Muscle of leg (tissue), 11 donors: ENCODE measurements around the gene IL22. TPM values are rescaled to one million over a fixed set of nuclear protein-coding genes. Genes with fewer than 3 reads are reported as not detected.

Experiments
- DNase-seq: peaks from one replicate; pipeline ENCODE4 v3.0.0; 2013
- H3K27ac ChIP-seq: one replicate; pipeline ENCODE4 v1.5.1; 2013; ENCODE audit warnings: mild to moderate bottlenecking, low read length, control low read depth
- H3K27me3 ChIP-seq: one replicate; pipeline ENCODE4 v1.6.1; 2013; ENCODE audit warnings: low read length; ENCODE audit not compliant: control insufficient read depth, insufficient read depth
- H3K36me3 ChIP-seq: one replicate; pipeline ENCODE4 v1.6.1; 2013; ENCODE audit warnings: low read length; ENCODE audit not compliant: control insufficient read depth, insufficient read depth
- H3K4me1 ChIP-seq: one replicate; pipeline ENCODE4 v1.6.1; 2013; ENCODE audit warnings: low read length; ENCODE audit not compliant: control insufficient read depth, insufficient read depth
- H3K4me3 ChIP-seq: one replicate; pipeline ENCODE4 v1.5.1; 2013; ENCODE audit warnings: low read length, control low read depth
- H3K9me3 ChIP-seq: replicated peaks from 2 replicates; pipeline ENCODE4 v1.6.1; 2013; ENCODE audit warnings: low read depth, low read length; ENCODE audit not compliant: control insufficient read depth
- WGBS: methylation state at CpG from one replicate; pipeline ENCODE4 v1.1.5; 2013; ENCODE audit warnings: missing lambda C conversion rate; ENCODE audit not compliant: insufficient coverage; 5-methylcytosine and 5-hydroxymethylcytosine counted together
- polyA plus RNA-seq, 8 donors: library from polyadenylated mRNA; unstranded; fragments of 120-200 nt; gene quantifications; one replicate each; pipeline versions ENCODE4 v1.2.1 to v1.2.3, GENCODE V29; 2013; ENCODE audit warnings: inconsistent platforms in 1 of 8, low replicate concordance in 1 of 8; ENCODE audit not compliant: insufficient read length in 8 of 8, insufficient read depth in 1 of 8
- total RNA-seq: library from RNA; stranded (reverse); fragments of 120-200 nt; gene quantifications from one replicate; pipeline ENCODE4 v1.2.4, GENCODE V29; 2013

The IL22 gene
- total and polyA plus RNA-seq, 9 donors = not detected

GRCh38 chr12:68264857-68265256 lies 11.5 kb upstream of the IL22 start:
- no CpG with 5 or more reads among the region's 2 CpGs for WGBS
- H3K27me3 ChIP-seq = no peaks in the 10 kb centered on the region
- H3K4me3 ChIP-seq = no peak overlapping the region
- DNase-seq = no peak
- no peaks in the 10 kb centered on the region for H3K36me3 ChIP-seq
- H3K4me1 ChIP-seq = no peaks in the 10 kb centered on the region
- H3K9me3 ChIP-seq = no peaks in the 10 kb centered on the region
- H3K27ac ChIP-seq = no peak overlapping the region

GRCh38 chr12:68264158-68264855 lies 10.9 kb upstream of the IL22 start:
- 100% methylated on average over 1 of the region's 7 CpGs for whole genome bisulfite sequencing
- no peaks in the 10 kb centered on the region for H3K9me3 ChIP-seq
- DNase-seq = no peak
- no peaks in the 10 kb centered on the region for H3K4me1 ChIP-seq
- no peak overlapping the region for H3K4me3 ChIP-seq
- H3K27ac ChIP-seq = no peak overlapping the region
- no peaks in the 10 kb centered on the region for H3K27me3 ChIP-seq
- no peaks in the 10 kb centered on the region for H3K36me3 ChIP-seq

DNA sequence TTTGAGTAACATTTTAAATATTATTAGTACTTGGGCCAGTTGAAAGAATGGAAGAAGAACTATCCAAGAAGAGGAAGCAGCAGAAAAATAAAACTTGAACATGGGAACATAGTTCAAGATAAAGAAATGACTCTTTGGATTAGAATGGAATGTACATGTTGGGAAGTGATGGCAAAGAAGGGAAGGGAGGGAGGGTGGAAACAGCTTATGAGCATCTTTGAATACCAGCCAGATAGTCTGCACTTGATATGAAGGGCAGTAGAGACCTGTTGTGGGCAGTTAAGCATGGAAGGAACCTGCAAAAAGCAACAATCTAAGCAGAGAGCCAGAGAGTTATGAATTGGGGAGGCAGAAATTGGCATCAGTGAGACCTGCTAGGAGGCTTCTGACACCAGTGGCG lies 10.0 kb upstream of the IL22 start:
- H3K27ac ChIP-seq = no peak overlapping the region
- WGBS = no CpG with 5 or more reads among the region's 1 CpG
- no peaks in the 10 kb centered on the region for H3K9me3 ChIP-seq
- no peaks in the 10 kb centered on the region for H3K4me1 ChIP-seq
- no peak overlapping the region for H3K4me3 ChIP-seq
- H3K27me3 ChIP-seq = no peaks in the 10 kb centered on the region
- no peak for DNase-seq
- no peaks in the 10 kb centered on the region for H3K36me3 ChIP-seq

GRCh38 chr12:68261896-68262295 lies 8.5 kb upstream of the IL22 start:
- no peak for DNase-seq
- H3K4me3 ChIP-seq = no peak overlapping the region
- no peak overlapping the region for H3K27ac ChIP-seq

GRCh38 chr12:68260153-68260552 lies 6.7 kb upstream of the IL22 start:
- Histone ChIP-seq H3K4me1 (no peaks in the 10 kb centered on the region), H3K9me3 (no peaks in the 10 kb centered on the region), H3K4me3 (no peak overlapping the region), H3K27ac (no peak overlapping the region), H3K36me3 (no peaks in the 10 kb centered on the region), H3K27me3 (no peaks in the 10 kb centered on the region)
- 83% methylated on average over 1 of the region's 3 CpGs for WGBS
- DNase-seq = no peak

More at GRCh38 chr12:68261896-68262295, 8.5 kb upstream of the IL22 start:
- Histone ChIP-seq H3K27me3 (no peaks in the 10 kb centered on the region), H3K36me3 (no peaks in the 10 kb centered on the region), H3K9me3 (no peaks in the 10 kb centered on the region), H3K4me1 (no peaks in the 10 kb centered on the region)

GRCh38 chr12:68259318-68259940 lies 6.0 kb upstream of the IL22 start:
- H3K9me3 ChIP-seq = no peaks in the 10 kb centered on the region
- no peaks in the 10 kb centered on the region for H3K36me3 ChIP-seq
- no peaks in the 10 kb centered on the region for H3K27me3 ChIP-seq
- H3K4me1 ChIP-seq = no peaks in the 10 kb centered on the region
- no CpG with 5 or more reads among the region's 3 CpGs for WGBS
- no peak for DNase-seq
- H3K4me3 ChIP-seq = no peak overlapping the region
- H3K27ac ChIP-seq = no peak overlapping the region

DNA sequence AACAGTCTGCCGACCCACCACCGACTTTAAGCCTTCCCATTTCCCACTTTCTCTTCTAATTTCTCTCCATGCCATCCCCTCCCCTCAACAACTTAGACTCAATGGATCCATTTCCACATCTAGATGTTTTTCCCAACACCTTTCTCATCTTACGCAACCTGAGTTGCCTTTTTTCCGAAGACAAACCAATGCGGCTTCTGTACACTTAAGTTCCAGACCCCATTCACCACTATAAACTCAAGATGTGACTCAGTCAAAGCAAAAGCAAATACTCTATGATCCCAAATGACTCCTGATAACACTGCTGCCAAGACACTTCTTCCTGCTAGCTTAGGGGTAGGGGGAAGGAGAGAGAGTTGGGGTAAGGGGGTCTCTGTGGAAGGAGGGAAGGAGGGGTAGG lies 1.3 kb downstream of the IL22 start:
- 91% methylated on average over 5 of the region's 5 CpGs for WGBS
- Histone ChIP-seq H3K4me3 (no peak overlapping the region), H3K27ac (no peak overlapping the region), H3K4me1 (no peaks in the 10 kb centered on the region), H3K36me3 (no peaks in the 10 kb centered on the region), H3K9me3 (no peaks in the 10 kb centered on the region), H3K27me3 (no peaks in the 10 kb centered on the region)
- no peak for DNase-seq

DNA sequence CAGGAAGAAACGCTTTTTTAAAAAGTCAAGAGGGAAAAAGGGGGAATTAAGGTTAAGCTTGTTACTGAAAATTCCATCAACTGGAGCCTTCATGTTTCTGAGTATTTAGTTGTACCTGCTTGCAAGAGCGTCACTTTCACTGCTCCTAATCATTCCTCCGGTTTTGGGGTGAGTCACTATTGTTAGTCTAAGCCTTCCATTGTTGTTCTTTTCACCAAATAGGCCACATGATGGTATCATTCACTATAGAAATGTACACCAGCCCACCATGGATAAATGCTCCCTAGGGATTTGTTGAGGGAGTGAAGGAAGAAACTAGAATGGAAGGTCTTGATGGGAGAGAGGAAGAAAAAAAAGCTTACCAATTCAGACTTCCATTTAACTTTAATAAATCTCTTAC lies 3.0 kb downstream of the IL22 start:
- no peaks in the 10 kb centered on the region for H3K9me3 ChIP-seq
- no peaks in the 10 kb centered on the region for H3K27me3 ChIP-seq
- no peaks in the 10 kb centered on the region for H3K4me1 ChIP-seq
- H3K36me3 ChIP-seq = no peaks in the 10 kb centered on the region
- DNase-seq = no peak
- H3K27ac ChIP-seq = no peak overlapping the region
- no CpG with 5 or more reads among the region's 3 CpGs for WGBS
- no peak overlapping the region for H3K4me3 ChIP-seq

- Histone ChIP-seq H3K4me3 (no peak overlapping the region), H3K9me3 (no peaks in the 10 kb centered on the region), H3K27me3 (no peaks in the 10 kb centered on the region), H3K4me1 (no peaks in the 10 kb centered on the region), H3K27ac (no peak overlapping the region), H3K36me3 (no peaks in the 10 kb centered on the region)
- DNase-seq = no peak
Measured at GRCh38 chr12:68247785-68248184, 5.6 kb downstream of the IL22 start.

- H3K36me3 ChIP-seq = no peaks in the 10 kb centered on the region
- no peak overlapping the region for H3K27ac ChIP-seq
- H3K4me1 ChIP-seq = no peaks in the 10 kb centered on the region
- H3K9me3 ChIP-seq = no peaks in the 10 kb centered on the region
- whole genome bisulfite sequencing = 87% methylated on average over 3 of the region's 6 CpGs
- no peak overlapping the region for H3K4me3 ChIP-seq
- DNase-seq = no peak
- H3K27me3 ChIP-seq = no peaks in the 10 kb centered on the region
Measured at GRCh38 chr12:68246350-68246749, 7.1 kb downstream of the IL22 start.
